B cell (primary cell): ENCODE measurements around the gene IRGC. TPM values are rescaled to one million over a fixed set of nuclear protein-coding genes. Genes with fewer than 3 reads are reported as not detected.

Source experiments
- ATAC-seq: fragments of 200-7000 bp; cut with Tn5 transposase; one replicate; pipeline ENCODE4 v1.10.0; 2021; ENCODE audit warnings: low read depth, mild to moderate bottlenecking, moderate number of reproducible peaks, moderate library complexity
- CTCF ChIA-PET: fragments of 350-600 bp; sonication (Branson Sonifier 250); formaldehyde crosslinking; loops from one replicate; lab custom pipeline; 2021; ENCODE audit warnings: antibody characterized with exemption, inconsistent platforms; lab: Charles Lee
- POLR2A ChIA-PET: fragments of 350-600 bp; sonication (Branson Sonifier 250); formaldehyde crosslinking; loops from one replicate; lab custom pipeline; 2021; ENCODE audit warnings: antibody characterized with exemption; lab: Charles Lee
- DNase-seq: peaks from one replicate; pipeline ENCODE4 v3.0.0; 2013
- H2AFZ ChIP-seq: 2 replicates; pipeline ENCODE4 v1.6.1; 2012; ENCODE audit warnings: mild to moderate bottlenecking, low read depth, low read length; ENCODE audit not compliant: insufficient read depth, poor library complexity, severe bottlenecking
- H3K27ac ChIP-seq, 2 donors: 1 replicate in 1 of 2; 2 replicates in 1 of 2; pipeline ENCODE4 v1.5.1; 2012 to 2013; ENCODE audit warnings: low read length in 2 of 2, mild to moderate bottlenecking in 2 of 2, moderate library complexity in 1 of 2
- H3K27me3 ChIP-seq, 4 experiments: fragments of 200-600 bp in 1 of 4; sonication (generic) in 1 of 4; replicated peaks in 1 of 4; 1 replicate in 2 of 4; 2 replicates in 2 of 4; pipeline versions ENCODE4 v1.6.1 to v1.7.0; 2013 to 2016; ENCODE audit warnings: low read length in 3 of 4, mild to moderate bottlenecking in 2 of 4, mixed read lengths in 1 of 4, moderate library complexity in 1 of 4; ENCODE audit not compliant: insufficient read depth in 4 of 4, control insufficient read depth in 3 of 4; ENCODE audit errors: control extremely low read depth in 1 of 4
- H3K36me3 ChIP-seq, 2 experiments: replicated peaks in 1 of 2; 1 replicate in 1 of 2; 2 replicates in 1 of 2; pipeline versions ENCODE4 v1.6.1 to v1.7.1; 2013; ENCODE audit warnings: low read length in 1 of 2; ENCODE audit not compliant: insufficient read depth in 2 of 2, control insufficient read depth in 1 of 2; ENCODE audit errors: control extremely low read depth in 1 of 2, extremely low read depth in 1 of 2
- H3K4me1 ChIP-seq, 2 donors: fragments of 200-600 bp in 1 of 2; sonication (generic) in 1 of 2; 1 replicate in 1 of 2; 2 replicates in 1 of 2; pipeline versions ENCODE4 v1.5.1 to v1.6.1; 2013 to 2017; ENCODE audit warnings: low read length in 2 of 2; ENCODE audit not compliant: control insufficient read depth in 2 of 2, insufficient read depth in 2 of 2
- H3K4me2 ChIP-seq: replicated peaks from 2 replicates; pipeline ENCODE3; 2012; ENCODE audit warnings: mild to moderate bottlenecking, low read depth, low read length; ENCODE audit not compliant: poor library complexity, severe bottlenecking
- H3K4me3 ChIP-seq, 5 experiments: fragments of 200-600 bp in 1 of 5; sonication (generic) in 1 of 5; 1 replicate in 3 of 5; 2 replicates in 2 of 5; pipeline versions ENCODE4 v1.5.1 to v1.7.0; 2011 to 2016; ENCODE audit warnings: low read length in 4 of 5, mild to moderate bottlenecking in 4 of 5, low read depth in 2 of 5, control low read depth in 1 of 5, moderate library complexity in 1 of 5; ENCODE audit not compliant: insufficient read depth in 1 of 5; ENCODE audit errors: control extremely low read depth in 1 of 5, extremely low read depth in 1 of 5
- H3K79me2 ChIP-seq: fragments of 200-600 bp; sonication (generic); one replicate; pipeline ENCODE4 v1.6.0; 2016; ENCODE audit warnings: low read length; ENCODE audit not compliant: control insufficient read depth, insufficient read depth
- H3K9ac ChIP-seq: fragments of 200-600 bp; sonication (generic); 2 replicates; pipeline ENCODE4 v1.6.1; 2017; ENCODE audit warnings: mild to moderate bottlenecking, low read length, moderate library complexity
- H3K9me3 ChIP-seq, 3 donors: one replicate each; pipeline versions ENCODE4 v1.6.1 to v1.7.1; 2013; ENCODE audit warnings: low read length in 2 of 3; ENCODE audit not compliant: control insufficient read depth in 2 of 3, insufficient read depth in 1 of 3; ENCODE audit errors: control extremely low read depth in 1 of 3
- H4K20me1 ChIP-seq: 2 replicates; pipeline ENCODE4 v1.6.0; 2012; ENCODE audit warnings: mild to moderate bottlenecking, low read length; ENCODE audit not compliant: insufficient read depth, control insufficient read depth, poor library complexity, severe bottlenecking
- H3K27ac Mint-ChIP-seq: one replicate; pipeline ENCODE4 v1.8.0; 2021; ENCODE audit warnings: mixed read lengths
- H3K27me3 Mint-ChIP-seq: one replicate; pipeline ENCODE4 v1.8.0; 2021; ENCODE audit warnings: mixed read lengths
- H3K4me1 Mint-ChIP-seq: one replicate; pipeline ENCODE4 v1.8.0; 2021; ENCODE audit warnings: mixed read lengths
- H3K4me3 Mint-ChIP-seq: one replicate; pipeline ENCODE4 v1.8.0; 2021; ENCODE audit warnings: mixed read lengths
- H3K9me3 Mint-ChIP-seq: one replicate; pipeline ENCODE4 v1.8.0; 2022; ENCODE audit warnings: mixed read lengths; ENCODE audit not compliant: insufficient read depth
- EZH2 ChIP-seq: IDR thresholded peaks from 2 replicates; pipeline ENCODE4 v1.6.1; 2012; ENCODE audit warnings: borderline replicate concordance, low read depth, mild to moderate bottlenecking, moderate library complexity, low read length; ENCODE audit not compliant: insufficient read depth, poor library complexity, severe bottlenecking
- WGBS: methylation state at CpG from one replicate; pipeline ENCODE4 v1.1.5; 2013; ENCODE audit warnings: missing lambda C conversion rate; ENCODE audit not compliant: insufficient coverage; 5-methylcytosine and 5-hydroxymethylcytosine counted together
- intact Hi-C: fragments of 100-400 bp; cut with micrococcal nuclease; formaldehyde crosslinking; loops from one replicate; pipeline ENCODE4 v1.10.0; 2022
- polyA plus RNA-seq: library from polyadenylated mRNA; depleted of rRNA; stranded (reverse); fragments of >200 nt; gene quantifications from 2 replicates; pipeline ENCODE4 v1.2.3, GENCODE V29; 2012
- total RNA-seq, 2 donors: library from RNA; stranded (reverse); fragments of 120-200 nt in 1 of 2; gene quantifications; 1 replicate in 1 of 2; 2 replicates in 1 of 2; pipeline versions ENCODE4 v1.2.3 to v1.2.4, GENCODE V29; 2013 to 2022
- TF ChIP-seq, protein P1 (sequence below): fragments of 200-600 bp; IDR thresholded peaks from one replicate; pipeline ENCODE4 v1.8.0; 2022; ENCODE audit warnings: antibody characterized with exemption, mild to moderate bottlenecking

IRGC gene
- total and polyA plus RNA-seq, 2 donors (not counting 1 experiment from before 2014, with no cell fraction given), result not detected

- CTCF ChIA-PET, result interaction anchor here (0.9 to 8.2 kb wide), 7 partner anchors 11 to 195 kb away, joined by 4 to 64 read pairs (median 4); partner anchors contain the start of gene KCNN4
- Histone ChIP-seq H3K79me2 (peaks cover 27% of the 10 kb centered on the region), H3K4me1 (peaks cover 27 to 58% of the 10 kb centered on the region in 2 donors), H3K9ac (peak within 1 kb of the TSS; percentile 78), H3K4me2 (peak within 1 kb of the TSS; percentile 100), H3K27me3 (no peaks in the 10 kb centered on the region), H3K9me3 (no peaks in the 10 kb centered on the region), H4K20me1 (no peaks in the 10 kb centered on the region), H3K4me3 (peak within 1 kb of the TSS; percentile 63 to 88 (median 84)), H3K27ac (peak within 1 kb of the TSS; percentile 93 to 98), H2AFZ (peak within 1 kb of the TSS; percentile 80), H3K36me3 (peaks cover 0 to 21% of the 10 kb centered on the region in 2 experiments)
- Mint-ChIP-seq H3K27ac (peak within 1 kb of the TSS; percentile 100), H3K9me3 (no peaks in the 10 kb centered on the region), H3K4me3 (peak within 1 kb of the TSS; percentile 99), H3K27me3 (no peaks in the 10 kb centered on the region), H3K4me1 (peaks cover 71% of the 10 kb centered on the region)
- ATAC-seq (peak; percentile 81), DNase-seq (peak; percentile 99)
- no peak for TF ChIP-seq EZH2
- TF ChIP-seq, protein P1, sequence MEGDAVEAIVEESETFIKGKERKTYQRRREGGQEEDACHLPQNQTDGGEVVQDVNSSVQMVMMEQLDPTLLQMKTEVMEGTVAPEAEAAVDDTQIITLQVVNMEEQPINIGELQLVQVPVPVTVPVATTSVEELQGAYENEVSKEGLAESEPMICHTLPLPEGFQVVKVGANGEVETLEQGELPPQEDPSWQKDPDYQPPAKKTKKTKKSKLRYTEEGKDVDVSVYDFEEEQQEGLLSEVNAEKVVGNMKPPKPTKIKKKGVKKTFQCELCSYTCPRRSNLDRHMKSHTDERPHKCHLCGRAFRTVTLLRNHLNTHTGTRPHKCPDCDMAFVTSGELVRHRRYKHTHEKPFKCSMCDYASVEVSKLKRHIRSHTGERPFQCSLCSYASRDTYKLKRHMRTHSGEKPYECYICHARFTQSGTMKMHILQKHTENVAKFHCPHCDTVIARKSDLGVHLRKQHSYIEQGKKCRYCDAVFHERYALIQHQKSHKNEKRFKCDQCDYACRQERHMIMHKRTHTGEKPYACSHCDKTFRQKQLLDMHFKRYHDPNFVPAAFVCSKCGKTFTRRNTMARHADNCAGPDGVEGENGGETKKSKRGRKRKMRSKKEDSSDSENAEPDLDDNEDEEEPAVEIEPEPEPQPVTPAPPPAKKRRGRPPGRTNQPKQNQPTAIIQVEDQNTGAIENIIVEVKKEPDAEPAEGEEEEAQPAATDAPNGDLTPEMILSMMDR, result no peak
- POLR2A ChIA-PET, result interaction anchor here (4.9 to 6.7 kb wide), 2 partner anchors 11 to 26 kb away, joined by 45 to 89 read pairs; partner anchors contain the start of gene KCNN4
- WGBS, result under 1% methylated on average over 79 of the region's 79 CpGs
- intact Hi-C loops, result loop anchor here (1.0 to 10.0 kb wide), 6 partner anchors 11 to 250 kb away; partner anchors contain the start of genes IRGQ, KCNN4, PHLDB3 and ZNF428
These were observed 38.8 kb downstream of the IRGC start, which contains the start of gene SMG9 for GRCh38 chr19:43754503-43755255. TSS of gene SMG9 (minus strand) at chr19:43754962. CDS start at chr19:43750741, 4,221 bp downstream.
